ENCODE measurements around the gene ALDH3B1.

ALDH3B1 gene

DNA sequence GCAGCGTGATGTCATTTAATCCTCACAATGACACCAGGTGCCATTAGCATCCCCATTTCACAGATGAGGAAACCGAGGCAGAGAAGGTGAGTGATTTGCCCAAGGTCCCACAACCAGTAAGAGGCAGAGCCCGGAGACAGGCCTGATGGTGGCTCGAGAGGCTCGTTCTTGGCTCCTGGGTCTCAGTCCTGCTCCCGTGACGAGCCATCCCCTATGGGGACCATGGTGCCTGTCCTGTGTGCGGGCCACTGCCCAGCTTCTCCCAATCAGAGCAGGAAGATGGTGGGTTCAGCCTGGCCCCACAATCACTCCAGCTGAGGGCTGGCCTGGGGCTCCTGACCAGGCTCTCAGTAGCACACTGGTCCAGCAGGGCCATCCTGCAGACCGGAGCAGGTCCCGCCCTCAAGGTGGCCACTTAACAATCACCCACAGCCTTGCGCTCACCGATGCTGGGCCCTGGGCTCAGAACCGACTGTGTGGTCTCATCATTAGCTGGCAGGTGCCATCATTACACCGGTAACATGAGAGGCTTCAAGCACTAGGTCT, 3.6 kb downstream of the ALDH3B1 start:
- no peak for DNase-seq (ENCODE audit: low read depth, low spot score)

DNA sequence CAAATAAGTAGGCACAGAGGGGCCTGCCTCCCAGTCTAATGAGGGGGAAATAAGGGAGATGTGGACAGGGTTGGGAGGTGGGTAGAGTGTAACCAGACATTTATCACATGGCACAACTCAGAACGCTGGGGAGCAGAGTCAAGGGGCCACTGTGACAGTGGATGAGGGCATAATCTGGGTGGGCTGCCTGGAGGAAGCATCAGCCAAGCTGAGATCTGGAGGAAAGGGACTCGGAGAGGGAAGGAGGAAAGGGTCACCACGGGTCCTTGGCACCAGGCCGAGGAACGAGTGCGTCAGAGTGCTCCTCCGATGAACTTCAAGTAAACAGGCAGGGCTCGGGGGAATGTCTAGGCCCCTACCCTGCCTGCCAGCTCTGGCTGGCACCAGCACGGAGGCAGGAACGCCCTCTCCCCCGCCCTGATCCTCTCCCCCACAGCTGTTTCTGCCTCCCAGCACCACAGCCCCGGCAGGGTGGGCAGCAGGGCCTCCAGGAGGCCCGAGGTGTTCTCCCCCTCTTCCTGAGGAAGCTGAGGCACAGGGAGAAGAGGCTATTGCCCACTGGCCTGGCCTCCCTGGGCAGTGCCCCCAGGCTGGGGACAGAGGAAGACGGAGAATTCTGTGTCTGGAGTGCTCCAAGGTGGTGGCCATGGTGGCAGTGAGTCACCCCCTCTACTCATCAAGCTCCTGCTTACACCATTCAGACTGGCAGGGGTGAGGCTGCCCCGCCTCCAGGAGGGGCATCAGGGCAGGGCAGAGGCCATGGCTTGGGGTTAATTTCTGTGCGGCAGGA, 4.2 kb downstream of the ALDH3B1 start:
- DNase-seq (ENCODE audit: low read depth, low spot score): no peak

DNA sequence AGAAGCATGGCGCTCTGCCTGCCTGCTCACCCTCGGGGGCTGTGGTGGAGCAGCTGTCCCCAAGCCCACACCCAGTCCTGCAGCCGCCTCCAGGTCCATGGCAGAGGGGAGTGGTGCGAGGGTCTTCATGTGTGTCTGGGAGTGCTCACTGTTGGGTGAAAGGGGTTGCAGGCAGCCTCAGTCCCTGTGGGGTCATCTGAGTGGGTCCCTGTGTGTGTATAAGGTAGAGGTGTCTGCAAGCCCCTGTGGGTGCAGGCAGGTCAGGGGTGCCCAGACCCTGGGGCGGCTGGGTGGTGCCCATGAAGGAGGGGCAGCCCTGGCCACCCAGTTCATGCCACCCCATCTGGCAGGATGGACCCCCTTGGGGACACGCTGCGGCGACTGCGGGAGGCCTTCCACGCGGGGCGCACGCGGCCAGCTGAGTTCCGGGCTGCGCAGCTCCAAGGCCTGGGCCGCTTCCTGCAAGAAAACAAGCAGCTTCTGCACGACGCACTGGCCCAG, 4.9 kb downstream of the ALDH3B1 start:
- DNase-seq (ENCODE audit: low read depth, low spot score): no peak

GRCh38 chr11:68015467-68015866, 5.3 kb downstream of the ALDH3B1 start:
- no peak for DNase-seq (ENCODE audit: low read depth, low spot score)

DNA sequence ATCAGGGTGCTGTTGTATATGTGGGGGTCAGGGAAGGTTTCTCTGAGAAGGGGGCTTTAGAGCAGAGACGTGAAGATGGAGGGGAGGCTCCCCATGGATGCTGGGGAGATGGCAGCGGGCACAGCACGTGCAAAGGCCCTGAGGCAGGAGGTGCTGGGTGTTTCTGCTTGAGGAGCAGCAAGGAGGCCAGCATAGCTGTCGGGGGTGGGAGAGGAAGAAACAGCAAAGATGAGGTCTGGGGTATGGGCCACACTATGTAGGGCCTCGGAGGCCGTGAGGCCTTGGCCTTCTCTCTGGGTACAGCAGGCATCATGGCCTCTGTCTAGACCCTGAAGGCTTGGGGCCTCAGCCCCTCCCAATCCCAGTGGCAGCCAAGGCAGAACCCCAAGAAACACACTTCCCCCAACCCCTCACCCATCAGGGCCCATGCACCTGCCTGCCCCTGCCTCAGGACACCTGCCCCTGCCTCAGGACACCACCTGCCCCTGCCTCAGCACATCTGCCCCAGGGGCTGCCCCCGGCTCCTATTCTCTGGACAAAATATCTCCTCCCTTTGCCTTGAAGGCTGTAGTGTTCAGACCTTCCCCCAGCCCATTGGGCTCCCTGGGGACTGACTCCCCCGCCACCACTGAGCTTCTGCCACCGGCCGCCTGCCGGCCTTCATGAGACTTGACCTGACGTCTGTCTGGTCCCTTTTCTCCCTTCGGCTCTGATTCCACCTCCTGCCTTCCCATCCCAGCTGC, 6.2 kb downstream of the ALDH3B1 start:
- no peak for DNase-seq (ENCODE audit: low read depth, low spot score)

- no peak for DNase-seq (ENCODE audit: low read depth, low spot score)
Observed at GRCh38 chr11:68016904-68017817, 7.0 kb downstream of the ALDH3B1 start.

DNA sequence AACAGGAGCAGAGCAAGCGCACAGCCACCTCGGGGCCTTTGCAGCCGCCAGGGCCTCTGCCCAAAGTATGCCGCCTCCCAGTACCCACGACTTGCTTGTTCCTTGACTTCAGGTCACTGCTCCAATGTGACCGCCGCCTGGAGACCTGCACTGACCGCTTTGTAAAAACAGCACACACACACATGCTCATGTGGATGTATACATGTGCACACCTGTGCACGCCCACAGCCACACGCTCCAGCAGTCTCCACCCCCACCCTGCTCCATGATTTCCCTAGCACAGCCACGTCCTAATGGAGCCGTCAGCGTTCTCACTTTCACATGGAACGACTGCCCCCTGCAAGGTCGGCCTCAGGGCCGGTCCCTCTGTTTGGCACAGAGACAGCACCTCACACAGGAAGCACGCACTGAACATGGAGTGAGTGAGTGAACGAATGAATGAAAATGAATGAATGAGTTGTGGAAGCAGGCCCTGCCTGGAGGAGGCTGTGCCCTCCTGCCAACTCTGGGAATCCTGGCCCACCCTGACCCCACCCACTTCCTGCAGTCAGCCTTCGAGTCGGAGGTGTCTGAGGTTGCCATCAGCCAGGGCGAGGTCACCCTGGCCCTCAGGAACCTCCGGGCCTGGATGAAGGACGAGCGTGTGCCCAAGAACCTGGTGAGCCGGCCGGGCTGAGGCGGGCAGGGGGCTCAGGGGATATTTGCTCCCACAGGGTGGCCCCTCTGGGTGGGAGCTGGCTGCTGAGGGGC, 8.0 kb downstream of the ALDH3B1 start:
- DNase-seq (ENCODE audit: low read depth, low spot score): no peak

- no peak for DNase-seq (ENCODE audit: low read depth, low spot score)
Observed at GRCh38 chr11:68018730-68019190, 8.6 kb downstream of the ALDH3B1 start.

DNA sequence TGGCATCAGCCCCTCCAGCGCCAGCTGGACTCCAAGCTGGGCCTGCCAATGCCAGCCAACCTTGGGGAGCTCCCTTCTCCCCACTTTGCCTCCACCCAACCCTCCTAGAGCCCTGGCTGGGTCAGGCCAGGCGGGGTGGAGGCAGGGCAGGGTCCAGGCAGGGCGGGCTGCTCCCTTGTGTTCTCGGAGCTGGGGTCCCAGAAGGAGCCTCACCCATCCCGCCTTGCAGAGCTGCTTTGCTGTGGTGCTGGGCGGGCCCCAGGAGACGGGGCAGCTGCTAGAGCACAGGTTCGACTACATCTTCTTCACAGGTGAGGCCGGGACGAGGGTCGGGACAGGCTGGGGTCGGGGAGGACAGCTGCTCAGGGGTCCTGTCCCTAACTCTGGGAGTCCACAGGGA, 9.4 kb downstream of the ALDH3B1 start:
- no peak for DNase-seq (ENCODE audit: low read depth, low spot score)

DNA sequence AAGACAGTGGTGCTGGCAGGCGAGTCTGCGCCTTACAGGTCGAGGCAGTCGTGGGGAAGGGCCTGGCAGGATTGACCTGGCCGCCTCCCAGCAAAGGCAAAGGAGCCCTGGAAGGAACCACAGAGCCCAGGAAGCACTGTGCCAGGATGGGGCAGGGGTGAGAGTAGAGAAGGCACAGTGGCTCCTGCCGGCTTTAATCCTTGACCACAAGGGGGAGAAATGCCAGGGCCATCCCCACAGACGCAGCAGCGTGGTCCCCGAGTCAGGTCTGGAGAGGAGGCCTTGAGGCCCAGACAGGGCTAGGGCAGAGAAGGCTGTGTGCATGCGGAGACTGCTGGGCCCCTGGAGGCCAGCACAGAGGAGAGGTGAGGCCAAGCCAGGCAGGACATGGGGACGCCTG, 10.4 kb downstream of the ALDH3B1 start:
- DNase-seq (ENCODE audit: low read depth, low spot score): no peak

DNA sequence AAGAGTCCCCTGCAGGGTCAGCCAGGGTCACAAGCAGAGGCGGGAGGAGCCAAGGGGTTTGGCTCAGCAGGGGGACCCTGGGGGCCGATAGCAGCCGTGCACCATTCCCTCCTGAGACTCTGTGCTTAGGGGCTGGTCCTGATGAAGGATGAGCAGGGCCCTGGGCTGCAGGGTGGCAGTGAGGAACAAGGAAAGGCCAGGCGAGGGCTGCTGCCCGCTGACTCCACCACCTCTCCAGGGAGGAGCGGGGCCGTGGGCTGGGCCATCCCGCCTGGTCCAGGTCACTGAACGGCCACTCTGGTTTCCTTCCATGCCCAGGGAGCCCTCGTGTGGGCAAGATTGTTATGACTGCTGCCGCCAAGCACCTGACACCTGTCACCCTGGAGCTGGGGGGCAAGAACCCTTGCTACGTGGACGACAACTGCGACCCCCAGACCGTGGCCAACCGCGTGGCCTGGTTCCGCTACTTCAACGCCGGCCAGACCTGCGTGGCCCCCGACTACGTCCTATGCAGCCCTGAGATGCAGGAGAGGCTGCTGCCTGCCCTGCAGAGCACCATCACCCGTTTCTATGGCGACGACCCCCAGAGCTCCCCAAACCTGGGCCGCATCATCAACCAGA, 11.2 kb downstream of the ALDH3B1 start:
- no peak for DNase-seq (ENCODE audit: low read depth, low spot score)

DNA sequence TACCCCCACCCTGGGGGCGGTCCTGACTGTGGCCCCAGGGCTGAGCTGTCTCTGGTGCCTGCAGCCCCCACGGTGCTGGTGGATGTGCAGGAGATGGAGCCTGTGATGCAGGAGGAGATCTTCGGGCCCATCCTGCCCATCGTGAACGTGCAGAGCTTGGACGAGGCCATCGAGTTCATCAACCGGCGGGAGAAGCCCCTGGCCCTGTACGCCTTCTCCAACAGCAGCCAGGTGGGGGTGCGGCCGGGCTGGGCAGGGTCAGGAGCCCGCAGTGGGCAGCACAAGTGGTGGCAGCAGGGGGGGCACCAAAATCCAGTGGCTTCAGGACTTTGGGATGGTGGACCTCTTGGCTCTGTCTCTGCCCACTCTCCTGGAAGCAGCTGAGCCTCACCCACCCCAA, 12.4 kb downstream of the ALDH3B1 start:
- DNase-seq (ENCODE audit: low read depth, low spot score): no peak

GRCh38 chr11:68024508-68024907, 14.4 kb downstream of the ALDH3B1 start:
- no peak for DNase-seq (ENCODE audit: low read depth, low spot score)

DNA sequence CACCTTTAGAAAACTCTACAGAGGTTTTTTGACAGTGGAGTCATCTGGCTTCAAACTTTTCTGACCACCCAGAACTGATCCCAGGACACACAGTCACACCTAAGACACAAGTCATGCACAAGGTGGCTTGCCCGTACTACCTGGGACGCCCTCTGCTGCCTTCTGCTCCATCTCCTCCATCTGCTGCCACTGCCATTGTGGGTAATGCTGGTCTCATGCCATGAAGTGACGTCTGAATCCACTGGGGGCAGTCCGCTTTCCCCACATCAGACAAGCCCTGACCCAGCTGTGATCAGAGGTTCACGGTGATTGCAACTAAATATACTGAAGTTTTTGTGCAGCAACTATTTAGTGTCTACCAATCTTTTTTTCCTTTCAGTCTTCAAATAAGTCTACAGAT, 14.9 kb downstream of the ALDH3B1 start:
- DNase-seq (ENCODE audit: low read depth, low spot score): no peak

- DNase-seq (ENCODE audit: low read depth, low spot score): no peak
Observed at GRCh38 chr11:68026391-68027105, 16.4 kb downstream of the ALDH3B1 start.

DNA sequence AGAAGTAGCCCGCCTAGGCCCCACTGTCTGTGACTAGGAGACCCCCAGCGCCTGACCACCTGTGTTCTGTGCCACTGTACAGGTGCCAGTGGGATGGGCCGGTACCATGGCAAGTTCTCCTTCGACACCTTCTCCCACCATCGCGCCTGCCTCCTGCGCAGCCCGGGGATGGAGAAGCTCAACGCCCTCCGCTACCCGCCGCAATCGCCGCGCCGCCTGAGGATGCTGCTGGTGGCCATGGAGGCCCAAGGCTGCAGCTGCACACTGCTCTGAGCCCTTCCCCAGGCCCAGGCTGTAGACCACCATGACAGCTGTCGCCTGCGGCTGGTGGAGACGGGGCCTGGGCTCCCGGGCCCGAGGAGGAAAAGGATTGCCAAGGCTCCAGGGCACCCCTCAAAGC, 17.5 kb downstream of the ALDH3B1 start:
- DNase-seq (ENCODE audit: low read depth, low spot score): no peak

GRCh38 chr11:68028802-68029545, 18.8 kb downstream of the ALDH3B1 start:
- DNase-seq (ENCODE audit: low read depth, low spot score): no peak

DNA sequence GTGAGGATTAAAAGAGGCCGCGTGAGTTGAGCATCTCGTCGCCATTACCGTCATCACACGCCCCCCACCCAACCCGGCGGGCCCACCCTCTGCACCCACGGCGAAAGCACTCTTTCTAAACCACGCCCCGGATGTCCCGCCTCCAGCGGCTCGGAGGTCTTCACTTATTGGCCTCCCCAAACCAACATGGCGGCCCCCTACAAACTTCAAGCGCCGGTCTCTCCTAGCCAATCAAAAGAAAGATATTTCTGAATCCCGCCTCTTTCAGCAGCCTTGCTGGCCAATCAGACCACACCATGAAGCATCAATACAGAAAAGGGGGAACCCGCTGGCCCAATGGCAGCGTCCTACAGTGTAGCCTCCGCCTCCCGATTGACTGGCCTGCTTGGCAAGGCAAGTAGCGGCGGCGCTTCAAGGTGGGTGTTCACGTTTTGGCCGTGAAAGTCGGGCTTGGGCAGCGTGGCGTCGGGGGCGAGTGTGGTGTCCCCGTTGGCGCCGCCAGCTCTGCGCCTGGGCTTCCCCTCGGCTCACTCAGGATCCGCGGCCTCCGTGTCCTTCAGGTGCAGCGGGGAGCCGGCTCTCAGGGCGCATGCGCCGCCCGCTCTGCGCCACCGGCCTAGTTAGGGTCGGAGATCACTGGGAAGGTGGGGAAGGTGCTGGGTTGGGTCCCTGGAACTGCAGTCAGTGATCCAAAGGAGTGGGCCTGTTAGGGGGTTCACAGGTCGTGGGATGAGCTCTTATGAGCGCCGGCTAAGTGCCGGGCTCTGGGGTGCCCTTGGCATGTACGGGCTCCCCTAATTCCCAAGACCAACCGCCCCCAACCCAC, 20.4 kb downstream of the ALDH3B1 start, which contains the start of gene NDUFS8:
Gene NDUFS8, plus strand, starts transcription at position 364 of the 826 bp plus-strand sequence. CDS start 1,471 bp downstream, outside the sequence.
- DNase-seq (ENCODE audit: low read depth, low spot score): peak; percentile 98

Data from smooth muscle cell of the brain vasculature (primary cell).